Neural progenitor cell (in vitro differentiated cells): ENCODE data around the gene SYCP1. TPM values are rescaled to one million over a fixed set of nuclear protein-coding genes. Genes with fewer than 3 reads are reported as not detected.
A peak's percentile ranks its signal among the peaks of the same experiment; 100 is the strongest.
"Not testable (repeated sequence)": the region's sequence is repeated elsewhere in the genome, so short reads cannot be mapped to it uniquely, and the experiment has no call there.

Source experiments
- DNase-seq: peaks from one replicate; pipeline ENCODE4 v3.0.0-alpha.2; 2016; ENCODE audit warnings: low spot score
- H2AFZ ChIP-seq: fragments of 200-600 bp; sonication (generic); replicated peaks from 2 replicates; pipeline ENCODE4 v1.6.1; 2016; ENCODE audit warnings: antibody characterized with exemption
- H3F3A ChIP-seq: fragments of 200-600 bp; sonication (generic); 2 replicates; pipeline ENCODE4 v1.6.1; 2016; ENCODE audit warnings: antibody characterized with exemption, low read depth
- H3K27ac ChIP-seq: fragments of 200-600 bp; sonication (generic); 2 replicates; pipeline ENCODE4 v1.5.1; 2016; ENCODE audit warnings: mild to moderate bottlenecking
- H3K27me3 ChIP-seq: fragments of 200-600 bp; sonication (generic); 2 replicates; pipeline ENCODE4 v1.6.1; 2016; ENCODE audit warnings: mild to moderate bottlenecking, moderate library complexity
- H3K36me3 ChIP-seq: fragments of 200-600 bp; sonication (generic); 2 replicates; pipeline ENCODE4 v1.5.1; 2016
- H3K4me1 ChIP-seq: fragments of 200-600 bp; sonication (generic); 2 replicates; pipeline ENCODE4 v1.6.1; 2016; ENCODE audit warnings: mixed run types
- H3K4me2 ChIP-seq: fragments of 200-600 bp; sonication (generic); 2 replicates; pipeline ENCODE4 v1.6.1; 2016
- H3K4me3 ChIP-seq: fragments of 200-600 bp; sonication (generic); 2 replicates; pipeline ENCODE4 v1.5.1; 2016
- H3K79me2 ChIP-seq: fragments of 200-600 bp; sonication (generic); 2 replicates; pipeline ENCODE4 v1.6.1; 2016; ENCODE audit warnings: low read depth
- H3K9ac ChIP-seq: fragments of 200-600 bp; sonication (generic); 2 replicates; pipeline ENCODE4 v1.6.1; 2016
- H3K9me3 ChIP-seq: fragments of 200-600 bp; sonication (generic); 2 replicates; pipeline ENCODE4 v1.5.1; 2016; ENCODE audit warnings: low read depth
- H4K20me1 ChIP-seq: fragments of 200-600 bp; sonication (generic); 2 replicates; pipeline ENCODE4 v1.6.1; 2016; ENCODE audit warnings: low read depth
- H3K27ac Mint-ChIP-seq: 3 replicates; pipeline ENCODE4 v1.8.0; 2021; ENCODE audit warnings: mixed read lengths
- H3K27me3 Mint-ChIP-seq: 2 replicates; pipeline ENCODE4 v1.8.0; 2022; ENCODE audit warnings: low read depth, mild to moderate bottlenecking, inconsistent platforms, moderate library complexity, mixed read lengths; ENCODE audit not compliant: insufficient read depth
- H3K36me3 Mint-ChIP-seq: 3 replicates; pipeline ENCODE4 v1.8.0; 2021; ENCODE audit warnings: mixed read lengths
- H3K4me1 Mint-ChIP-seq: 3 replicates; pipeline ENCODE4 v1.8.0; 2021; ENCODE audit warnings: mixed read lengths
- H3K4me3 Mint-ChIP-seq: 3 replicates; pipeline ENCODE4 v1.8.0; 2021; ENCODE audit warnings: mild to moderate bottlenecking, moderate library complexity, mixed read lengths
- H3K9me3 Mint-ChIP-seq: 3 replicates; pipeline ENCODE4 v1.8.0; 2020; ENCODE audit warnings: mixed read lengths
- CTCF ChIP-seq: fragments of 200-600 bp; sonication (generic); IDR thresholded peaks from 2 replicates; pipeline ENCODE4 v1.5.1; 2017; ENCODE audit warnings: antibody characterized with exemption, mild to moderate bottlenecking
- EZH2 ChIP-seq: fragments of 200-600 bp; sonication (generic); IDR thresholded peaks from 2 replicates; pipeline ENCODE4 v1.6.1; 2017; ENCODE audit warnings: antibody characterized with exemption, mild to moderate bottlenecking, moderate library complexity
- EZH2phosphoT487 ChIP-seq: fragments of 200-600 bp; sonication (generic); IDR thresholded peaks from 2 replicates; pipeline ENCODE4 v1.6.1; 2017; ENCODE audit warnings: antibody characterized with exemption
- total RNA-seq: library from RNA; depleted of rRNA; stranded (reverse); fragments of >200 nt; gene quantifications from 2 replicates; pipeline ENCODE4 v1.2.3, GENCODE V29; 2015; ENCODE audit warnings: low replicate concordance

SYCP1 gene
- total RNA-seq, 1 donor from 2014 or later: 0.11 TPM

- no peak overlapping the region for H2AFZ ChIP-seq
- DNase-seq: no peak
- no peaks in the 10 kb centered on the region for H3K79me2 ChIP-seq
- no peak overlapping the region for H3K9ac ChIP-seq
- H3K4me3 ChIP-seq: no peak overlapping the region
- H3K9me3 ChIP-seq: peaks cover 14% of the 10 kb centered on the region
- H3K36me3 ChIP-seq: no peaks in the 10 kb centered on the region
- Mint-ChIP-seq H3K36me3 (no peaks in the 10 kb centered on the region), H3K27ac (no peak overlapping the region), H3K4me3 (no peak overlapping the region), H3K27me3 (peaks cover 2% of the 10 kb centered on the region), H3K4me1 (no peaks in the 10 kb centered on the region), H3K9me3 (peaks cover 6% of the 10 kb centered on the region)
- no peaks in the 10 kb centered on the region for H3K27me3 ChIP-seq
- H4K20me1 ChIP-seq: no peaks in the 10 kb centered on the region
- TF ChIP-seq CTCF: no peak
- no peak for TF ChIP-seq EZH2
- H3K4me2 ChIP-seq: no peak overlapping the region
- no peaks in the 10 kb centered on the region for H3F3A ChIP-seq
- no peaks in the 10 kb centered on the region for H3K4me1 ChIP-seq
- no peak overlapping the region for H3K27ac ChIP-seq
Observed at GRCh38 chr1:114821978-114822377, 32.7 kb upstream of the SYCP1 start.

- H3K27me3 ChIP-seq: no peaks in the 10 kb centered on the region
- peaks cover 10% of the 10 kb centered on the region for H3K9me3 ChIP-seq
- DNase-seq: no peak
- no peak overlapping the region for H3K4me2 ChIP-seq
- no peaks in the 10 kb centered on the region for H4K20me1 ChIP-seq
- H3K4me3 ChIP-seq: no peak overlapping the region
- no peak overlapping the region for H3K4me3 Mint-ChIP-seq
- H3K36me3 ChIP-seq: no peaks in the 10 kb centered on the region
- H3K9ac ChIP-seq: no peak overlapping the region
- H3K4me1 ChIP-seq: no peaks in the 10 kb centered on the region
- H3K36me3 Mint-ChIP-seq: no peaks in the 10 kb centered on the region
- H3K4me1 Mint-ChIP-seq: no peaks in the 10 kb centered on the region
- TF ChIP-seq CTCF: no peak
- no peak for TF ChIP-seq EZH2
- TF ChIP-seq EZH2phosphoT487: no peak
- peaks cover 2% of the 10 kb centered on the region for H3K9me3 Mint-ChIP-seq
- H3F3A ChIP-seq: no peaks in the 10 kb centered on the region
- H3K27me3 Mint-ChIP-seq: peaks cover 2% of the 10 kb centered on the region
- no peaks in the 10 kb centered on the region for H3K79me2 ChIP-seq
- H3K27ac ChIP-seq: no peak overlapping the region
- no peak overlapping the region for H2AFZ ChIP-seq
- no peak overlapping the region for H3K27ac Mint-ChIP-seq
Observed at GRCh38 chr1:114828251-114828650, 26.4 kb upstream of the SYCP1 start.

GRCh38 chr1:114830075-114830474 is 24.6 kb upstream of the SYCP1 start:
- not testable (repeated sequence) for H3K4me3 Mint-ChIP-seq, H3K9me3 Mint-ChIP-seq, H4K20me1 ChIP-seq, H3F3A ChIP-seq, H3K27ac ChIP-seq, H3K9me3 ChIP-seq, H3K4me3 ChIP-seq, H3K27ac Mint-ChIP-seq, H3K4me1 ChIP-seq, H3K27me3 Mint-ChIP-seq, H3K4me1 Mint-ChIP-seq, H3K36me3 Mint-ChIP-seq, H3K36me3 ChIP-seq, H3K79me2 ChIP-seq, H2AFZ ChIP-seq, H3K4me2 ChIP-seq, H3K9ac ChIP-seq, DNase-seq, H3K27me3 ChIP-seq

GRCh38 chr1:114831276-114831994 is 23.2 kb upstream of the SYCP1 start:
- Histone ChIP-seq H3K27ac (no peak overlapping the region), H3K79me2 (no peaks in the 10 kb centered on the region), H3K4me1 (no peaks in the 10 kb centered on the region), H3K4me2 (no peak overlapping the region), H3K4me3 (no peak overlapping the region), H3K9me3 (no peaks in the 10 kb centered on the region), H3K27me3 (no peaks in the 10 kb centered on the region), H3F3A (no peaks in the 10 kb centered on the region), H3K9ac (no peak overlapping the region), H3K36me3 (no peaks in the 10 kb centered on the region), H2AFZ (peak overlapping the region; percentile 76), H4K20me1 (no peaks in the 10 kb centered on the region)
- Mint-ChIP-seq H3K36me3 (no peaks in the 10 kb centered on the region), H3K27me3 (peaks cover 4% of the 10 kb centered on the region), H3K4me1 (no peaks in the 10 kb centered on the region), H3K4me3 (no peak overlapping the region), H3K9me3 (no peaks in the 10 kb centered on the region), H3K27ac (no peak overlapping the region)
- no peak for DNase-seq
- TF ChIP-seq EZH2phosphoT487 (no peak), EZH2 (no peak), CTCF (no peak)
